A549 (cell line): ENCODE results near the gene LMF1. TPM values are rescaled to one million over a fixed set of nuclear protein-coding genes. Genes with fewer than 3 reads are reported as not detected.

Experiments
- ATAC-seq, 2 experiments: fragments of 200-7000 bp in 1 of 2; fragments of >200 bp in 1 of 2; cut with Nextera tagmentation in 1 of 2; cut with Tn5 transposase in 1 of 2; 3 replicates each; pipeline versions ENCODE4 v1.8.0 to v1.9.1; 2018 to 2020; ENCODE audit warnings: mild to moderate bottlenecking in 1 of 2, moderate library complexity in 1 of 2
- CTCF ChIA-PET: fragments of 300-600 bp; sonication (Branson Sonifier 250); formaldehyde crosslinking; extraction: SDS; loops from one replicate; lab custom pipeline; 2021; ENCODE audit warnings: antibody characterized with exemption, inconsistent platforms; lab: Yijun Ruan, JAX
- POLR2A ChIA-PET: fragments of 350-600 bp; formaldehyde crosslinking; extraction: SDS; loops from one replicate; lab custom pipeline; 2021; ENCODE audit warnings: antibody characterized with exemption, inconsistent platforms; lab: Yijun Ruan, JAX
- DNase-seq, 2 experiments: peaks; one replicate each; pipeline versions ENCODE4 v3.0.0 to v3.0.0-alpha.2; 2011 to 2016; ENCODE audit warnings: low read depth in 1 of 2, low spot score in 1 of 2
- FAIRE-seq: peaks from 2 replicates; lab custom pipeline; 2011; peaks lifted over from hg19 to GRCh38; lab: Jason Lieb, UNC
- H3K27ac ChIP-seq, 2 experiments: fragments of >200 bp; sonication (Bioruptor Twin); formaldehyde crosslinking; 3 replicates each; pipeline ENCODE4 v1.5.1; 2016 to 2017
- H3K4me1 ChIP-seq: fragments of >200 bp; sonication (Bioruptor Twin); formaldehyde crosslinking; 3 replicates; pipeline ENCODE4 v1.6.1; 2016
- H3K4me2 ChIP-seq: fragments of >200 bp; sonication (Bioruptor Twin); formaldehyde crosslinking; 3 replicates; pipeline ENCODE4 v1.6.1; 2016
- H3K4me3 ChIP-seq: fragments of >200 bp; sonication (Bioruptor Twin); formaldehyde crosslinking; 3 replicates; pipeline ENCODE4 v1.5.1; 2016
- H3K9me3 ChIP-seq: fragments of >200 bp; sonication (Bioruptor Twin); formaldehyde crosslinking; 3 replicates; pipeline ENCODE4 v1.6.1; 2016
- CBX2 ChIP-seq: fragments of 200-600 bp; sonication (generic); IDR thresholded peaks from 2 replicates; pipeline ENCODE4 v1.6.1; 2016; ENCODE audit warnings: low read depth, mild to moderate bottlenecking, borderline replicate concordance
- CEBPB ChIP-seq, 2 experiments: fragments of >200 bp in 1 of 2; sonication (Bioruptor Twin) in 1 of 2; formaldehyde crosslinking in 1 of 2; IDR thresholded peaks; 2 replicates each; pipeline ENCODE4 v1.6.1; 2012 to 2016
- EHF ChIP-seq: fragments of 250-450 bp; sonication (Bioruptor Pico); IDR thresholded peaks from 2 replicates; pipeline ENCODE4 v1.5.0; 2020; ENCODE audit warnings: mild to moderate bottlenecking
- ESRRA ChIP-seq: fragments of 150-350 bp; IDR thresholded peaks from 2 replicates; pipeline ENCODE4 v1.6.1; 2014; ENCODE audit warnings: mild to moderate bottlenecking, low read length, borderline replicate concordance
- FOXS1 ChIP-seq: fragments of 250-450 bp; sonication (Bioruptor Pico); IDR thresholded peaks from 2 replicates; pipeline ENCODE4 v1.5.0; 2020; ENCODE audit warnings: mild to moderate bottlenecking, moderate library complexity
- HDAC2 ChIP-seq: fragments of 200-600 bp; sonication (generic); IDR thresholded peaks from 2 replicates; pipeline ENCODE4 v1.6.1; 2016
- JUNB ChIP-seq: fragments of >200 bp; sonication (Bioruptor Twin); formaldehyde crosslinking; IDR thresholded peaks from 2 replicates; pipeline ENCODE4 v1.6.1; 2016
- KDM1A ChIP-seq: fragments of 200-600 bp; sonication (generic); IDR thresholded peaks from 2 replicates; pipeline ENCODE4 v1.6.1; 2016; ENCODE audit warnings: low read depth, mild to moderate bottlenecking
- KDM5A ChIP-seq: fragments of 200-600 bp; sonication (generic); IDR thresholded peaks from 2 replicates; pipeline ENCODE4 v1.6.1; 2016; ENCODE audit warnings: antibody characterized with exemption, mild to moderate bottlenecking
- MAFK ChIP-seq: fragments of 450-650 bp; IDR thresholded peaks from 2 replicates; pipeline ENCODE4 v1.6.1; 2014; ENCODE audit not compliant: partially characterized antibody
- PHF8 ChIP-seq: fragments of 200-600 bp; sonication (generic); IDR thresholded peaks from 2 replicates; pipeline ENCODE4 v1.6.1; 2016; ENCODE audit warnings: low read depth, mild to moderate bottlenecking, antibody characterized with exemption, moderate library complexity, borderline replicate concordance
- RCOR1 ChIP-seq: fragments of 150-350 bp; IDR thresholded peaks from 2 replicates; pipeline ENCODE4 v1.6.1; 2014; ENCODE audit warnings: antibody characterized with exemption, low read length, low read depth
- TFCP2L1 ChIP-seq: fragments of 250-450 bp; sonication (Bioruptor Pico); IDR thresholded peaks from 2 replicates; pipeline ENCODE4 v1.5.0; 2021; ENCODE audit warnings: mild to moderate bottlenecking
- TP53 ChIP-seq: fragments of 250-450 bp; sonication (Bioruptor Pico); IDR thresholded peaks from 2 replicates; pipeline ENCODE4 v1.5.0; 2021; ENCODE audit warnings: mild to moderate bottlenecking, moderate library complexity
- ZFP36 ChIP-seq: fragments of 450-650 bp; IDR thresholded peaks from 2 replicates; pipeline ENCODE4 v1.6.1; 2014; ENCODE audit warnings: borderline replicate concordance; ENCODE audit not compliant: partially characterized antibody
- WGBS: methylation state at CpG from one replicate; pipeline ENCODE4 v1.1.6; 2017; ENCODE audit errors: missing lambda C conversion rate; 5-methylcytosine and 5-hydroxymethylcytosine counted together
- polyA plus RNA-seq, 4 experiments: library from polyadenylated mRNA; depleted of rRNA in 3 of 4; stranded (reverse); fragments of >200 nt; fragmentation: RNase III in 1 of 4; extraction: RNeasy Plus Mini Kit Qiagen cat#74134 plus additional on column Dnase treatment in 1 of 4; gene quantifications; 2 replicates in 3 of 4; 3 replicates in 1 of 4; pipeline ENCODE4 v1.2.3, GENCODE V29; 2011 to 2017
- TF ChIP-seq, protein P1 (sequence below): fragments of 250-450 bp; sonication (Bioruptor Pico); IDR thresholded peaks from 2 replicates; pipeline ENCODE4 v1.5.0; 2021; ENCODE audit warnings: mild to moderate bottlenecking, moderate library complexity, borderline replicate concordance
- TF ChIP-seq, protein P2 (sequence below): fragments of >200 bp; sonication (Bioruptor Twin); formaldehyde crosslinking; IDR thresholded peaks from 3 replicates; pipeline ENCODE4 v1.6.1; 2016
- TF ChIP-seq, protein P3 (sequence below): fragments of 250-450 bp; sonication (Bioruptor Pico); IDR thresholded peaks from 2 replicates; pipeline ENCODE4 v1.5.0; 2020; ENCODE audit warnings: low read depth, mild to moderate bottlenecking, moderate library complexity
- TF ChIP-seq, protein P4 (sequence below): IDR thresholded peaks from 2 replicates; pipeline ENCODE4 v1.6.1; 2012
- TF ChIP-seq, protein P5 (sequence below): fragments of 200-600 bp; sonication (generic); IDR thresholded peaks from 2 replicates; pipeline ENCODE4 v1.6.1; 2016; ENCODE audit warnings: antibody characterized with exemption, mild to moderate bottlenecking, moderate library complexity

Gene LMF1
- polyA plus RNA-seq, 2 of the 4 experiments (the other 2 are of a cell fraction): 8.8 to 10.9 TPM

DNA sequence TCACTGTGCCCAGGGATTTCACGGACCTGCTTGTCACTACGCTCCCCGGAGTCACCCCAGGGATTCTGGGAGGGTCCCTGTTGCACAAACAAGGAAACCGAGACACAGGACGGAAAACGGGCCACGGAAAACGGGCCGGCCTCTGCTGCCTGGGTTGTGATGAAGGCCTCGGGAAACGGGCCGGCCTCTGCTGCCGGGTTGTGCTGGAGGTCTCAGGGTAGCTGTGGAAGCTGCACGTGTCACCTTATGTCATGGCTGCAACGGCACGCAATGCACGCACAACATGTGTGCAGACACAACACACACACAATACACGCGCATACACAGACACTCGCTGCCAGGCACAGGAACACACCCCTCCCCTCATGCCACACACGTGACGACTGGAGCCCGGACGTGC lies 143.3 kb downstream of the LMF1 start:
- Histone ChIP-seq H3K4me3 (no peak overlapping the region), H3K4me1 (peaks cover 3% of the 10 kb centered on the region; the same call in 1 of the 3 replicates), H3K27ac (no peak overlapping the region), H3K4me2 (no peak overlapping the region), H3K9me3 (no peaks in the 10 kb centered on the region)
- WGBS: 83% methylated on average over 23 of the region's 24 CpGs
- DNase-seq: no peak
- TF ChIP-seq TFCP2L1 (CRISPR knock-in tag) (no peak), ESRRA (no peak), JUNB (no peak), HDAC2 (no peak), ZFP36 (no peak), CEBPB (IDR thresholded peaks at IDR 0.05) (no peak), EHF (CRISPR knock-in tag) (no peak), PHF8 (no peak), KDM1A (no peak), RCOR1 (no peak), TP53 (no peak), FOXS1 (CRISPR knock-in tag) (no peak)
- TF ChIP-seq, protein P1, sequence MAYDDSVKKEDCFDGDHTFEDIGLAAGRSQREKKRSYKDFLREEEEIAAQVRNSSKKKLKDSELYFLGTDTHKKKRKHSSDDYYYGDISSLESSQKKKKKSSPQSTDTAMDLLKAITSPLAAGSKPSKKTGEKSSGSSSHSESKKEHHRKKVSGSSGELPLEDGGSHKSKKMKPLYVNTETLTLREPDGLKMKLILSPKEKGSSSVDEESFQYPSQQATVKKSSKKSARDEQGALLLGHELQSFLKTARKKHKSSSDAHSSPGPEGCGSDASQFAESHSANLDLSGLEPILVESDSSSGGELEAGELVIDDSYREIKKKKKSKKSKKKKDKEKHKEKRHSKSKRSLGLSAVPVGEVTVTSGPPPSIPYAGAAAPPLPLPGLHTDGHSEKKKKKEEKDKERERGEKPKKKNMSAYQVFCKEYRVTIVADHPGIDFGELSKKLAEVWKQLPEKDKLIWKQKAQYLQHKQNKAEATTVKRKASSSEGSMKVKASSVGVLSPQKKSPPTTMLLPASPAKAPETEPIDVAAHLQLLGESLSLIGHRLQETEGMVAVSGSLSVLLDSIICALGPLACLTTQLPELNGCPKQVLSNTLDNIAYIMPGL (CRISPR knock-in tag): no peak
- TF ChIP-seq, protein P2, sequence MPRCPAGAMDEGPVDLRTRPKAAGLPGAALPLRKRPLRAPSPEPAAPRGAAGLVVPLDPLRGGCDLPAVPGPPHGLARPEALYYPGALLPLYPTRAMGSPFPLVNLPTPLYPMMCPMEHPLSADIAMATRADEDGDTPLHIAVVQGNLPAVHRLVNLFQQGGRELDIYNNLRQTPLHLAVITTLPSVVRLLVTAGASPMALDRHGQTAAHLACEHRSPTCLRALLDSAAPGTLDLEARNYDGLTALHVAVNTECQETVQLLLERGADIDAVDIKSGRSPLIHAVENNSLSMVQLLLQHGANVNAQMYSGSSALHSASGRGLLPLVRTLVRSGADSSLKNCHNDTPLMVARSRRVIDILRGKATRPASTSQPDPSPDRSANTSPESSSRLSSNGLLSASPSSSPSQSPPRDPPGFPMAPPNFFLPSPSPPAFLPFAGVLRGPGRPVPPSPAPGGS: no peak
- TF ChIP-seq, protein P3, sequence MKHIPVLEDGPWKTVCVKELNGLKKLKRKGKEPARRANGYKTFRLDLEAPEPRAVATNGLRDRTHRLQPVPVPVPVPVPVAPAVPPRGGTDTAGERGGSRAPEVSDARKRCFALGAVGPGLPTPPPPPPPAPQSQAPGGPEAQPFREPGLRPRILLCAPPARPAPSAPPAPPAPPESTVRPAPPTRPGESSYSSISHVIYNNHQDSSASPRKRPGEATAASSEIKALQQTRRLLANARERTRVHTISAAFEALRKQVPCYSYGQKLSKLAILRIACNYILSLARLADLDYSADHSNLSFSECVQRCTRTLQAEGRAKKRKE: no peak
- TF ChIP-seq, protein P4, sequence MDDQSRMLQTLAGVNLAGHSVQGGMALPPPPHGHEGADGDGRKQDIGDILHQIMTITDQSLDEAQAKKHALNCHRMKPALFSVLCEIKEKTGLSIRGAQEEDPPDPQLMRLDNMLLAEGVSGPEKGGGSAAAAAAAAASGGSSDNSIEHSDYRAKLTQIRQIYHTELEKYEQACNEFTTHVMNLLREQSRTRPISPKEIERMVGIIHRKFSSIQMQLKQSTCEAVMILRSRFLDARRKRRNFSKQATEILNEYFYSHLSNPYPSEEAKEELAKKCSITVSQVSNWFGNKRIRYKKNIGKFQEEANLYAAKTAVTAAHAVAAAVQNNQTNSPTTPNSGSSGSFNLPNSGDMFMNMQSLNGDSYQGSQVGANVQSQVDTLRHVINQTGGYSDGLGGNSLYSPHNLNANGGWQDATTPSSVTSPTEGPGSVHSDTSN: no peak
- no peak for ATAC-seq
- CTCF ChIA-PET: no interaction called here
- no peak for FAIRE-seq
- POLR2A ChIA-PET: no interaction called here

DNA sequence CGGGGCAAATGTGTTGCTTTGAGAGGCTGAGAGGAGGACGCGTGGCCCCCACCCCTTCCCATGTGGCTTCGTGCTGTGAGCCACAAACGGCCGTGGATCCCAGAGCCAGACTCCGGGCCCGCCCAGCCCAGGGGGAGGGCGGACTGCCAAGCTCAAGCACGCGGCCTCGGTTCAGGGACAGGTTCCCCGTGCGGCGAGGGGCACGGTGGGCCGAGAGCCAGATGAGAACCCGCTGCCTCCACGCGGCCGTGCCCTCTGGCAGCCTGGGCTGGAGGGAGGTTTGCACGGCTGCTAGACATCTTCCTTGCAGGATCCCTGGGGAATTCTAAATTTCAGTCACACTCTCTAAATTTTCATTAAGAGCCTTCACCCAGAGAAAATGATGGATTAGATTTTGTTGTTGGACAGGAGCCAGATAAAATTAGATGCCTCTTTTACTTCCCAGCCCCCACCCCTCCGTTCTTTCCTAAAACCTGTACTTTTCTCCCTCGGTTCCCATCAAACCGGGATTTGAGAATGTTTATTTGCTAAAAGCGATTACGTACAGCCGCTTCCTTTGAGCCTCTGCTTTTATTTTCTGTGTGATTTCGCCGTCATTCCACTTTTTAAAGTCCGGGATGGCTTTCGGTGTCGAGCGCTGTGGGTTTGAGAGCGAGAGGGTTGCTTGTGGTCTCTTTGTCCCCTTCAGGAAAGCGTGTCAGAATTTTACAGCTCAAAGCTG lies 145.3 kb downstream of the LMF1 start:
- FAIRE-seq: no peak
- WGBS: 67% methylated on average over 25 of the region's 36 CpGs
- ChIA-PET CTCF (interaction anchor here (0.9 to 1.1 kb wide), 2 partner anchors 11 to 230 kb away, joined by 3 to 4 read pairs; no protein-coding TSS in a partner anchor), POLR2A (no interaction called here)
- Histone ChIP-seq H3K4me1 (no peaks in the 10 kb centered on the region), H3K4me3 (no peak overlapping the region), H3K9me3 (no peaks in the 10 kb centered on the region), H3K27ac (no peak overlapping the region), H3K4me2 (no peak overlapping the region)
- TF ChIP-seq CBX2: no peak
- no peak for TF ChIP-seq PHF8
- TF ChIP-seq MAFK: no peak
- no peak for TF ChIP-seq RCOR1
- no peak for TF ChIP-seq KDM5A
- TF ChIP-seq, protein P5, sequence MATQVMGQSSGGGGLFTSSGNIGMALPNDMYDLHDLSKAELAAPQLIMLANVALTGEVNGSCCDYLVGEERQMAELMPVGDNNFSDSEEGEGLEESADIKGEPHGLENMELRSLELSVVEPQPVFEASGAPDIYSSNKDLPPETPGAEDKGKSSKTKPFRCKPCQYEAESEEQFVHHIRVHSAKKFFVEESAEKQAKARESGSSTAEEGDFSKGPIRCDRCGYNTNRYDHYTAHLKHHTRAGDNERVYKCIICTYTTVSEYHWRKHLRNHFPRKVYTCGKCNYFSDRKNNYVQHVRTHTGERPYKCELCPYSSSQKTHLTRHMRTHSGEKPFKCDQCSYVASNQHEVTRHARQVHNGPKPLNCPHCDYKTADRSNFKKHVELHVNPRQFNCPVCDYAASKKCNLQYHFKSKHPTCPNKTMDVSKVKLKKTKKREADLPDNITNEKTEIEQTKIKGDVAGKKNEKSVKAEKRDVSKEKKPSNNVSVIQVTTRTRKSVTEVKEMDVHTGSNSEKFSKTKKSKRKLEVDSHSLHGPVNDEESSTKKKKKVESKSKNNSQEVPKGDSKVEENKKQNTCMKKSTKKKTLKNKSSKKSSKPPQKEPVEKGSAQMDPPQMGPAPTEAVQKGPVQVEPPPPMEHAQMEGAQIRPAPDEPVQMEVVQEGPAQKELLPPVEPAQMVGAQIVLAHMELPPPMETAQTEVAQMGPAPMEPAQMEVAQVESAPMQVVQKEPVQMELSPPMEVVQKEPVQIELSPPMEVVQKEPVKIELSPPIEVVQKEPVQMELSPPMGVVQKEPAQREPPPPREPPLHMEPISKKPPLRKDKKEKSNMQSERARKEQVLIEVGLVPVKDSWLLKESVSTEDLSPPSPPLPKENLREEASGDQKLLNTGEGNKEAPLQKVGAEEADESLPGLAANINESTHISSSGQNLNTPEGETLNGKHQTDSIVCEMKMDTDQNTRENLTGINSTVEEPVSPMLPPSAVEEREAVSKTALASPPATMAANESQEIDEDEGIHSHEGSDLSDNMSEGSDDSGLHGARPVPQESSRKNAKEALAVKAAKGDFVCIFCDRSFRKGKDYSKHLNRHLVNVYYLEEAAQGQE: no peak
- ATAC-seq: no peak
- no peak for DNase-seq
